HepG2 (cell line): ENCODE measurements around the gene GDPGP1. TPM values are rescaled to one million over a fixed set of nuclear protein-coding genes. Genes with fewer than 3 reads are reported as not detected.
A peak's percentile ranks its signal among the peaks of the same experiment; 100 is the strongest.

Experiments used
- ATAC-seq: fragments of 200-7000 bp; cut with Tn5 transposase; 3 replicates; pipeline ENCODE4 v1.9.1; 2020; ENCODE audit warnings: mild to moderate bottlenecking, moderate library complexity
- BruUV-seq: library from RNA; stranded (reverse); fragments of 400-500 nt; replicated peaks from 2 replicates; lab custom pipeline; 2021; lab: Mats Ljungman, UMichigan
- CTCF ChIA-PET: fragments of 300-600 bp; formaldehyde crosslinking; extraction: SDS; loops from one replicate; lab custom pipeline; 2021; ENCODE audit warnings: low total read pairs, inconsistent platforms, low intra/inter-chr PET ratio; lab: Yijun Ruan, JAX
- POLR2A ChIA-PET: fragments of 350-600 bp; sonication (Branson Sonifier 250); formaldehyde crosslinking; loops from one replicate; lab custom pipeline; 2020; ENCODE audit warnings: antibody characterized with exemption, inconsistent platforms; lab: Yijun Ruan, JAX
- DNase-seq: peaks from one replicate; pipeline ENCODE4 v3.0.0-alpha.2; 2015; ENCODE audit warnings: low spot score
- FAIRE-seq: peaks from 3 replicates; lab custom pipeline; 2011; peaks lifted over from hg19 to GRCh38; lab: Jason Lieb, UNC
- H2AFZ ChIP-seq: one replicate; pipeline ENCODE4 v1.6.1; 2011; ENCODE audit warnings: low read length, inconsistent platforms
- H3K27ac ChIP-seq: fragments of 300-600 bp; 3 replicates; pipeline ENCODE4 v1.8.0; 2011; ENCODE audit warnings: mixed run types, mild to moderate bottlenecking, mixed read lengths, low read length, inconsistent platforms; ENCODE audit not compliant: insufficient read depth; ENCODE audit errors: extremely low read length
- H3K27me3 ChIP-seq, 2 experiments: fragments of 200-600 bp in 1 of 2; 2 replicates in 1 of 2; 3 replicates in 1 of 2; pipeline versions ENCODE4 v1.6.0 to v1.8.0; 2011; ENCODE audit warnings: low read length in 2 of 2, mild to moderate bottlenecking in 2 of 2, moderate library complexity in 2 of 2, inconsistent platforms in 1 of 2; ENCODE audit not compliant: insufficient read depth in 2 of 2, control insufficient read depth in 1 of 2
- H3K36me3 ChIP-seq, 2 experiments: fragments of 200-600 bp in 1 of 2; replicated peaks in 1 of 2; 2 replicates in 1 of 2; 3 replicates in 1 of 2; pipeline versions ENCODE4 v1.5.1 to v1.8.0; 2011; ENCODE audit warnings: low read length in 2 of 2, inconsistent platforms in 1 of 2; ENCODE audit not compliant: insufficient read depth in 2 of 2, control insufficient read depth in 1 of 2
- H3K4me1 ChIP-seq: 2 replicates; pipeline ENCODE4 v1.5.1; 2012; ENCODE audit warnings: low read length, inconsistent platforms; ENCODE audit not compliant: insufficient read depth
- H3K4me2 ChIP-seq: 2 replicates; pipeline ENCODE4 v1.6.0; 2011; ENCODE audit warnings: low read depth, low read length, inconsistent platforms
- H3K4me3 ChIP-seq, 3 experiments: fragments of 200-600 bp in 1 of 3; sonication (generic), shearing (Covaris generic) in 1 of 3; replicated peaks in 1 of 3; 2 replicates each; pipeline ENCODE4 v1.5.1; 2011 to 2016; ENCODE audit warnings: low read length in 3 of 3, inconsistent platforms in 2 of 3, low read depth in 2 of 3, mild to moderate bottlenecking in 2 of 3, control low read depth in 1 of 3, mixed read lengths in 1 of 3; ENCODE audit not compliant: insufficient read depth in 1 of 3
- H3K79me2 ChIP-seq: one replicate; pipeline ENCODE4 v1.6.1; 2011; ENCODE audit warnings: low read length, inconsistent platforms; ENCODE audit not compliant: insufficient read depth
- H3K9ac ChIP-seq: 2 replicates; pipeline ENCODE4 v1.6.0; 2011; ENCODE audit warnings: mild to moderate bottlenecking, low read depth, low read length, inconsistent platforms; ENCODE audit not compliant: insufficient read depth
- H3K9me3 ChIP-seq: 2 replicates; pipeline ENCODE4 v1.5.1; 2012; ENCODE audit warnings: mild to moderate bottlenecking, low read length
- H4K20me1 ChIP-seq: 2 replicates; pipeline ENCODE4 v1.6.0; 2011; ENCODE audit warnings: inconsistent platforms, mild to moderate bottlenecking, low read length, moderate library complexity; ENCODE audit not compliant: insufficient read depth
- AKAP8 ChIP-seq: sonication (generic); formaldehyde crosslinking; IDR thresholded peaks from 2 replicates; pipeline ENCODE4 v1.5.1; 2020; ENCODE audit warnings: mild to moderate bottlenecking, missing genetic modification reagents
- ARID2 ChIP-seq: sonication (generic); formaldehyde crosslinking; IDR thresholded peaks from 2 replicates; pipeline ENCODE4 v1.8.1; 2022; ENCODE audit warnings: mild to moderate bottlenecking, missing genetic modification reagents, borderline replicate concordance
- CEBPB ChIP-seq: IDR thresholded peaks from 2 replicates; pipeline ENCODE4 v1.6.1; 2011; ENCODE audit warnings: low read depth, low read length, improper control_type of control experiment, borderline replicate concordance
- HMG20A ChIP-seq: IDR thresholded peaks from 2 replicates; pipeline ENCODE4 v1.6.1; 2016; ENCODE audit warnings: borderline replicate concordance
- IRX3 ChIP-seq: sonication (generic); formaldehyde crosslinking; IDR thresholded peaks from 2 replicates; pipeline ENCODE4 v1.8.1; 2023; ENCODE audit warnings: mild to moderate bottlenecking, low read depth, missing genetic modification reagents, borderline replicate concordance
- KAT8 ChIP-seq: IDR thresholded peaks from 2 replicates; pipeline ENCODE4 v1.6.1; 2016; ENCODE audit warnings: missing genetic modification reagents, missing compliant biosample characterization
- KLF6 ChIP-seq: IDR thresholded peaks from 2 replicates; pipeline ENCODE4 v1.8.0; 2016; ENCODE audit warnings: missing biosample characterization, missing genetic modification reagents
- KMT2B ChIP-seq: IDR thresholded peaks from 2 replicates; pipeline ENCODE4 v1.6.1; 2016; ENCODE audit warnings: missing genetic modification reagents, missing compliant biosample characterization
- MAFF ChIP-seq: IDR thresholded peaks from 2 replicates; pipeline ENCODE4 v1.6.1; 2011; ENCODE audit warnings: low read depth, low read length, improper control_type of control experiment
- MTF1 ChIP-seq: sonication (generic); formaldehyde crosslinking; IDR thresholded peaks from 2 replicates; pipeline ENCODE4 v1.5.0; 2020; ENCODE audit warnings: missing genetic modification reagents
- NAIF1 ChIP-seq: sonication (generic); formaldehyde crosslinking; IDR thresholded peaks from 2 replicates; pipeline ENCODE4 v1.5.0; 2020; ENCODE audit warnings: mild to moderate bottlenecking, missing genetic modification reagents, borderline replicate concordance
- NR2C2 ChIP-seq: sonication (generic); formaldehyde crosslinking; IDR thresholded peaks from 2 replicates; pipeline ENCODE4 v1.4.0; 2020; ENCODE audit warnings: missing genetic modification reagents, mild to moderate bottlenecking, moderate library complexity, borderline replicate concordance
- POLR2G ChIP-seq: fragments of 200-400 bp; formaldehyde crosslinking; IDR thresholded peaks from 2 replicates; pipeline ENCODE4 v1.6.1; 2018; ENCODE audit warnings: mild to moderate bottlenecking, low read depth, low read length, moderate library complexity
- TBX3 ChIP-seq: fragments of 450-650 bp; IDR thresholded peaks from 2 replicates; pipeline ENCODE4 v1.6.1; 2017; ENCODE audit warnings: antibody characterized with exemption, mild to moderate bottlenecking, inconsistent platforms, borderline replicate concordance
- ZNF230 ChIP-seq: sonication (generic); formaldehyde crosslinking; IDR thresholded peaks from 2 replicates; pipeline ENCODE4 v1.4.0; 2020; ENCODE audit warnings: mild to moderate bottlenecking, missing genetic modification reagents
- ZNF235 ChIP-seq: sonication (generic); formaldehyde crosslinking; IDR thresholded peaks from 2 replicates; pipeline ENCODE4 v1.8.1; 2023; ENCODE audit warnings: mild to moderate bottlenecking, missing genetic modification reagents, borderline replicate concordance
- ZNF292 ChIP-seq: sonication (generic); formaldehyde crosslinking; IDR thresholded peaks from 2 replicates; pipeline ENCODE4 v1.8.1; 2022; ENCODE audit warnings: mild to moderate bottlenecking, low read depth, missing genetic modification reagents, borderline replicate concordance
- ZNF547 ChIP-seq: sonication (generic); formaldehyde crosslinking; IDR thresholded peaks from 2 replicates; pipeline ENCODE4 v1.5.1; 2020; ENCODE audit warnings: mild to moderate bottlenecking, missing genetic modification reagents
- ZNF569 ChIP-seq: sonication (generic); formaldehyde crosslinking; IDR thresholded peaks from 2 replicates; pipeline ENCODE4 v1.5.0; 2020; ENCODE audit warnings: mild to moderate bottlenecking, missing genetic modification reagents, moderate library complexity, borderline replicate concordance
- ZNF607 ChIP-seq: sonication (generic); formaldehyde crosslinking; IDR thresholded peaks from 2 replicates; pipeline ENCODE4 v1.5.1; 2020; ENCODE audit warnings: missing genetic modification reagents, mild to moderate bottlenecking, borderline replicate concordance
- ZNF773 ChIP-seq: sonication (generic); formaldehyde crosslinking; IDR thresholded peaks from 2 replicates; pipeline ENCODE4 v1.4.0; 2020; ENCODE audit warnings: missing genetic modification reagents, borderline replicate concordance
- ZNF841 ChIP-seq: sonication (generic); formaldehyde crosslinking; IDR thresholded peaks from 2 replicates; pipeline ENCODE4 v1.8.1; 2023; ENCODE audit warnings: missing genetic modification reagents, borderline replicate concordance
- WGBS: methylation state at CpG from one replicate; pipeline ENCODE4 v1.1.6; 2017; ENCODE audit warnings: low lambda C conversion rate; 5-methylcytosine and 5-hydroxymethylcytosine counted together
- in situ Hi-C: cut with HindIII; loops from 2 replicates; pipeline ENCODE4 v1.10.0; 2017; ENCODE audit warnings: low pct_unique_long_range_greater_than_20kb; ENCODE audit not compliant: extremely low pct_ligation_motif_present
- intact Hi-C: fragments of 100-400 bp; cut with micrococcal nuclease; formaldehyde crosslinking; loops from one replicate; pipeline ENCODE4 v1.10.0; 2022; ENCODE audit not compliant: unreplicated experiment
- polyA plus RNA-seq, 8 experiments: library from polyadenylated mRNA; depleted of rRNA in 3 of 8; stranded (reverse) in 7 of 8; unstranded in 1 of 8; fragments of >200 nt; fragmentation: Illumina TruSeq in 4 of 8; extraction: Trizol in 4 of 8; gene quantifications; 2 replicates each; pipeline versions ENCODE4 v1.2.1 to v1.2.3, GENCODE V29; 2011 to 2016; ENCODE audit warnings: low read depth in 4 of 8, missing spikeins in 1 of 8, mixed read lengths in 1 of 8; ENCODE audit not compliant: insufficient read depth in 1 of 8
- total RNA-seq, 5 experiments: library from RNA; depleted of rRNA; stranded (reverse); fragments of >200 nt; fragmentation: Illumina TruSeq; extraction: Trizol; gene quantifications; 2 replicates each; pipeline ENCODE4 v1.2.3, GENCODE V29; 2016; ENCODE audit warnings: low read depth in 1 of 5
- TF ChIP-seq, protein P1 (sequence below): sonication (generic); formaldehyde crosslinking; IDR thresholded peaks from 2 replicates; pipeline ENCODE4 v1.4.0; 2020; ENCODE audit warnings: mild to moderate bottlenecking, missing genetic modification reagents

GDPGP1 gene
- total and polyA plus RNA-seq, 2 of the 13 experiments (the other 11 are each of a cell fraction or from before 2014, with no cell fraction given): 1.5 to 4.3 TPM

GRCh38 chr15:90265271-90266060 lies 31.5 kb downstream of the GDPGP1 start, which contains the start of gene NGRN:
Gene NGRN (plus strand): TSS chr15:90265672. CDS start chr15:90265713, 41 bp downstream.
- in situ Hi-C loops (no loop called here), intact Hi-C loops (loop anchor here (2.0 to 5.0 kb wide), 2 partner anchors 17 to 33 kb away; partner anchors contain the start of genes CIB1, GDPGP1 and TTLL13)
- Histone ChIP-seq H3K9ac (peak within 1 kb of the TSS; percentile 88), H2AFZ (no peak within 1 kb of the TSS), H3K4me1 (peaks cover 62% of the 10 kb centered on the region), H3K4me2 (peak within 1 kb of the TSS; percentile 87), H3K27me3 (no peaks in the 10 kb centered on the region; a peak in 1 of 5 replicates), H3K79me2 (peaks cover 42% of the 10 kb centered on the region), H3K27ac (peak within 1 kb of the TSS; percentile 83), H3K36me3 (peaks cover 3 to 14% of the 10 kb centered on the region in 2 experiments; a peak in 4 of 5 replicates), H4K20me1 (peaks cover 6% of the 10 kb centered on the region), H3K9me3 (no peaks in the 10 kb centered on the region), H3K4me3 (peak within 1 kb of the TSS; percentile 71 to 78 (median 72))
- FAIRE-seq: peak; percentile 76
- CTCF ChIA-PET: no interaction called here
- POLR2A ChIA-PET: interaction anchor here (0.8 to 1.2 kb wide), 8 partner anchors 9 to 163 kb away, joined by 3 to 11 read pairs (median 4); partner anchors contain the start of genes CIB1, GDPGP1, IDH2 and TTLL13
- WGBS: under 1% methylated on average over 27 of the region's 59 CpGs
- TSS peak; percentile 99 for BruUV-seq
- peak; percentile 83 for DNase-seq
- peak; percentile 93 for ATAC-seq
- TF ChIP-seq MAFF: no peak
- TF ChIP-seq, protein P1, sequence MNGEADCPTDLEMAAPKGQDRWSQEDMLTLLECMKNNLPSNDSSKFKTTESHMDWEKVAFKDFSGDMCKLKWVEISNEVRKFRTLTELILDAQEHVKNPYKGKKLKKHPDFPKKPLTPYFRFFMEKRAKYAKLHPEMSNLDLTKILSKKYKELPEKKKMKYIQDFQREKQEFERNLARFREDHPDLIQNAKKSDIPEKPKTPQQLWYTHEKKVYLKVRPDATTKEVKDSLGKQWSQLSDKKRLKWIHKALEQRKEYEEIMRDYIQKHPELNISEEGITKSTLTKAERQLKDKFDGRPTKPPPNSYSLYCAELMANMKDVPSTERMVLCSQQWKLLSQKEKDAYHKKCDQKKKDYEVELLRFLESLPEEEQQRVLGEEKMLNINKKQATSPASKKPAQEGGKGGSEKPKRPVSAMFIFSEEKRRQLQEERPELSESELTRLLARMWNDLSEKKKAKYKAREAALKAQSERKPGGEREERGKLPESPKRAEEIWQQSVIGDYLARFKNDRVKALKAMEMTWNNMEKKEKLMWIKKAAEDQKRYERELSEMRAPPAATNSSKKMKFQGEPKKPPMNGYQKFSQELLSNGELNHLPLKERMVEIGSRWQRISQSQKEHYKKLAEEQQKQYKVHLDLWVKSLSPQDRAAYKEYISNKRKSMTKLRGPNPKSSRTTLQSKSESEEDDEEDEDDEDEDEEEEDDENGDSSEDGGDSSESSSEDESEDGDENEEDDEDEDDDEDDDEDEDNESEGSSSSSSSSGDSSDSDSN (CRISPR knock-in tag): peak; percentile 79
- no peak; the same call in 1 of the 2 replicates for TF ChIP-seq MTF1 (CRISPR knock-in tag)
- TF ChIP-seq ZNF235 (CRISPR knock-in tag): no peak
- TF ChIP-seq KLF6 (CRISPR knock-in tag): peak; percentile 90
- TF ChIP-seq NAIF1: peak; percentile 67; the same call in 1 of the 2 replicates
- peak; percentile 50 for TF ChIP-seq NR2C2
- TF ChIP-seq ZNF569 (CRISPR knock-in tag): no peak
- no peak; the same call in 1 of the 2 replicates for TF ChIP-seq ZNF773 (CRISPR knock-in tag)
- TF ChIP-seq ZNF230: peak; percentile 85; the same call in 1 of the 2 replicates
- TF ChIP-seq TBX3: no peak
- no peak for TF ChIP-seq ZNF841 (CRISPR knock-in tag)
- TF ChIP-seq KAT8 (CRISPR knock-in tag): peak; percentile 94
- TF ChIP-seq ZNF547 (CRISPR knock-in tag): peak; percentile 85; the same call in 1 of the 2 replicates
- TF ChIP-seq CEBPB: no peak
- TF ChIP-seq POLR2G: peak; percentile 96
- peak; percentile 89 for TF ChIP-seq KMT2B (CRISPR knock-in tag)
- TF ChIP-seq ZNF292 (CRISPR knock-in tag): 0 out of 2 replicates have a peak, but pooled peaks have one; percentile 28
- peak; percentile 90 for TF ChIP-seq ZNF607
- TF ChIP-seq ARID2: 0 out of 2 replicates have a peak, but pooled peaks have one; percentile 64
- no peak; the same call in 1 of the 2 replicates for TF ChIP-seq IRX3 (CRISPR knock-in tag)
- peak; percentile 82; the same call in 1 of the 2 replicates for TF ChIP-seq AKAP8
- TF ChIP-seq HMG20A: no peak
